AG04449 (cell line): ENCODE data around the gene PDE4B.

Source experiments
- CTCF ChIA-PET: fragments of 350-600 bp; formaldehyde crosslinking; extraction: SDS; loops from one replicate; lab custom pipeline; 2021; ENCODE audit warnings: antibody characterized with exemption; lab: Yijun Ruan, JAX
- POLR2A ChIA-PET: fragments of 400-600, 350-600 bp; formaldehyde crosslinking; extraction: SDS; loops from one replicate; lab custom pipeline; 2020; ENCODE audit warnings: antibody characterized with exemption, inconsistent platforms; lab: Yijun Ruan, JAX
- DNase-seq: peaks from one replicate; pipeline ENCODE4 v3.0.0-alpha.2; 2010; ENCODE audit warnings: low read depth, low spot score
- H3K4me3 ChIP-seq: 2 replicates; pipeline ENCODE4 v1.5.1; 2011; ENCODE audit warnings: low read depth, mild to moderate bottlenecking, control low read depth, low read length
- CTCF ChIP-seq: IDR thresholded peaks from one replicate; pipeline ENCODE4 v1.5.1; 2011; ENCODE audit warnings: mild to moderate bottlenecking, moderate library complexity, low read length, control low read depth, inconsistent platforms; ENCODE audit not compliant: insufficient read depth; ENCODE audit errors: missing control alignments

PDE4B gene

DNA sequence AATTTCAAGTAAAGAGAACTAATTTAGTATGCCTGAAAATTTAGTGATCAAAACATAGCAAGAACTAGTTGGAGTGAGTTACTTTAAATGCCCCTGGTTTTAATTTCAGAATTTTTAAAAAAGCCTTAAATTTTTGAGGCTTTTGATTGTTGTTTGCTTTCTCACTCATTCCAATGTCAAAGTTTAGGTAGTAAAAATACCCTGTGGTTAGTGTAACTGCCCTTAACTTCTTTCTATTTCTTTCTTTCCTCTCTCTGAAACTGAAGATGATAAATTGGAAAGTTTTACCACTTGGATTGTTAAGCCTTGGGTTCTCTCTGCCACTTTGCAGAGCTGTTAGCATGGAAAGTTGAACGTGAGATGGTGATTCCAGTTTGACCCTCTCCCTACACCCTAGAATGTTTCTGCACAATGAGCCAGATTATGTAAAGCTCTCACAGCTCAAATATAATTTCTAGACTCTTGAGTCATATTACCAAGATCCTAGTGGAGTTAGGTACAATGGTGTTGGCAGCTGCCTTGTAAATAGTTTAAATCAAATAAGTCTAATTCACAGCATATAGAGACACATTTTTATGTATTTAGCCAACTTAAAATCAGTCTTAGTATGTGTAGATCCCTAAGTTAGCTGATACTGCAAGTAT is 548.9 kb downstream of the PDE4B start:
- ChIA-PET CTCF (interaction anchor here (0.9 to 4.5 kb wide), 4 partner anchors 9 to 95 kb away, joined by 3 to 19 read pairs (median 5); no protein-coding TSS in a partner anchor), POLR2A (no interaction called here)
- no peak overlapping the region for H3K4me3 ChIP-seq
- no peak for DNase-seq
- TF ChIP-seq CTCF: no peak

DNA sequence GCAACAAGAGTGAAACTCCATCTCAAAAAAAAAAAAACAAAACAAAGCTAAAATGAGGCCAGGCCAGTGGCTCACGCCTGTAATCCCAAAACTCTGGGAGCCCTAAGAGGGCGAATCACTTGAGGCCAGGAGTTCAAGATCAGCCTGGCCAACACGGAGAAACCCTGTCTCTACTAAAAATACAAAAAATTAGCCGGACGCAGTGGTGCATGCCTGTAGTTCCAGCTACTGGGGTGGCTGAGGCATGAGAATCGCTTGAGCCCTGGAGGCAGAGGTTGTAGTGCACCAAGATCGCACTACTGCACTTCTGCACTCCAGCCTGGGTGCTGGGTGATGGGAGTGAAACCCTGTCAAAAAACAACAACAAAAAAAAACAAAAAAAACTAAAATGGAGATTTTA is 550.0 kb downstream of the PDE4B start:
- no peak for TF ChIP-seq CTCF
- ChIA-PET CTCF (interaction anchor here (1.1 to 4.5 kb wide), 4 partner anchors 10 to 94 kb away, joined by 3 to 19 read pairs (median 6); no protein-coding TSS in a partner anchor), POLR2A (interaction anchor here (1.0 kb wide), 1 partner anchor 11 kb away, joined by 4 read pairs; no protein-coding TSS in a partner anchor)
- no peak overlapping the region for H3K4me3 ChIP-seq
- no peak for DNase-seq

DNA sequence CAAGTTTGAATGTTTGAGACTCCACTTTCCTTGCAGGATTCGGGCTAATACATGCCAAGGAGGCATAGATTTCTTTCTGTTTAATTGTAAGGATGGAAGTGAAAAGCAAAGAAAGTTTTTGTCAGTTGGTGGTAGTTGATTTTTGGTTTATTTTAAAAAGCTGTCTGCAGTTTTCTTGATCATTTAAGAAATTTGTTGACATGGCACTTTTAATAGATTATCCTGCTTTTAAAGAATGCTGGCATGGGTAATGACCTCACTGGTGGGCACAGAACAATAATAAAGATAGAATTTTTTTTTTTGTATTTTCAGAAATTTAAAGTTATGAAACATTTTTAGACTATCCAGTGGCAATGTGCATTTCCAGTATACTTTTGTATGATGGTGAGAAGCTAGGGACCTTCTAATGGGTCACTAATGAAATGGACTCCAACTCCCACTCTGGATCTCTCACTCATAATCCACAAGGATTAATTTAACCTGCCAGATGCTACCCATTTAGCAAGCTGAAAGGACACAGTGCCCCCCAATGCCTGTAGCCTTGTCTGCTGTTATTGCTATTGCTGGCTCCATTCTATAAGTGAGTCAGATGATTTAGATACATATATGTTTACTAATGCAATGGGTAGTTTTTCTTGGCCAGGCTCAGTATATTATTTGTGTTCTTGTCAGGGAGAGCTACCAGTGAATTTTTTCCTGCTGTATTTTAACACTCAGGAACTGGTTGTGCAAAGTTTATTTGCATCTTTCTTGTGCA is 551.1 kb downstream of the PDE4B start:
- ChIA-PET CTCF (interaction anchor here (0.9 to 4.5 kb wide), 8 partner anchors 8 to 160 kb away, joined by 3 to 19 read pairs (median 6); no protein-coding TSS in a partner anchor), POLR2A (no interaction called here)
- DNase-seq: no peak
- no peak overlapping the region for H3K4me3 ChIP-seq
- TF ChIP-seq CTCF: no peak

DNA sequence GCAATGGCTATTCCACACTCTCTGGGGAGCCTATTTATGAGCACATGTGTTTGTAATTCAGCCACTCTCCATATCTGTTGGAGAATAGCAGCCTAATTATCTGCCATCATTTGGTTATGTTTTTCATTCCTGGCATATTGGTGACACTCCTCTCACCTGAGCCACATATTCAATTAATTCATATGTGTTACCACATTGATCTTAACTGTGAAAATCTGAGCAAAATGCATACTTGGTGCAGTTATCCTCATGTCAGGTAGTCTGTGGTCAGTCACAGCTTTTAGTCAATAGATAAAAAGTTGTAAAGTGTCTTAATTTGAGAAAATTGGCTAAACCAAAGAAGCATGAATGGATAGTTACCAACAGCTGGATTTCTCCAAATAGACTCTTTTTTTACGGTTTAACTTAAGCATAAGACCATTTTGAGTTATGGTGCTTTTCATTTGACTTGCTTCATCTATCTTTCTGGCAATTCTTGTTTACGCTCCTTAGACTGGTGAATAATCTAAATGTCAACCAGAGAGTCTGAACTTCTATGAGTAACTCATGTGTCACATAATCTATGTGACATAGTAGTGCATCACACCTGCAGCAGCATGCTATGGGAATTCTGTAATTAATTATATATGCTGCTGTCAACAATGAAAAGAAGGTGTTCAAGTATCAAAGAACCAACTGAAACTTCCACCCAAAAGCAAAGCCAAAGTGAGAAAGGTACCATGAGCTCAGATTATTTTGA is 553.5 kb downstream of the PDE4B start:
- H3K4me3 ChIP-seq: no peak overlapping the region
- TF ChIP-seq CTCF: no peak
- POLR2A ChIA-PET: no interaction called here
- no peak for DNase-seq
- CTCF ChIA-PET: interaction anchor here (1.4 to 1.9 kb wide), 3 partner anchors 8 to 100 kb away, joined by 3 to 7 read pairs (median 7); no protein-coding TSS in a partner anchor

GRCh38 chr1:66346873-66347272 is 554.2 kb downstream of the PDE4B start:
- POLR2A ChIA-PET: no interaction called here
- CTCF ChIA-PET: interaction anchor here (1.1 to 1.9 kb wide), 4 partner anchors 9 to 99 kb away, joined by 3 to 7 read pairs (median 5); no protein-coding TSS in a partner anchor

More at GRCh38 chr1:66346873-66347272, 554.2 kb downstream of the PDE4B start:
- H3K4me3 ChIP-seq: no peak overlapping the region
- no peak for TF ChIP-seq CTCF
- DNase-seq: no peak
